Osteocyte (in vitro differentiated cells): ENCODE results near the gene FAM20C. TPM values are rescaled to one million over a fixed set of nuclear protein-coding genes. Genes with fewer than 3 reads are reported as not detected.
A peak's percentile ranks its signal among the peaks of the same experiment; 100 is the strongest.

ENCODE experiments used
- DNase-seq: peaks from one replicate; pipeline ENCODE4 v3.0.0; 2021; ENCODE audit warnings: mixed read lengths; ENCODE audit not compliant: unreplicated experiment; ENCODE audit errors: extremely low spot score
- H3K27ac Mint-ChIP-seq: one replicate; pipeline ENCODE4 v1.8.0; 2021; ENCODE audit warnings: mild to moderate bottlenecking, mixed read lengths; ENCODE audit not compliant: unreplicated experiment
- H3K27me3 Mint-ChIP-seq: one replicate; pipeline ENCODE4 v1.8.0; 2021; ENCODE audit warnings: mixed read lengths; ENCODE audit not compliant: unreplicated experiment
- H3K36me3 Mint-ChIP-seq: one replicate; pipeline ENCODE4 v1.8.0; 2021; ENCODE audit warnings: mixed read lengths; ENCODE audit not compliant: unreplicated experiment
- H3K4me1 Mint-ChIP-seq: one replicate; pipeline ENCODE4 v1.8.0; 2021; ENCODE audit warnings: mixed read lengths; ENCODE audit not compliant: unreplicated experiment
- H3K4me3 Mint-ChIP-seq: one replicate; pipeline ENCODE4 v1.8.0; 2021; ENCODE audit warnings: mild to moderate bottlenecking, moderate library complexity, mixed read lengths; ENCODE audit not compliant: unreplicated experiment
- H3K9me3 Mint-ChIP-seq: one replicate; pipeline ENCODE4 v1.8.0; 2021; ENCODE audit warnings: mixed read lengths; ENCODE audit not compliant: unreplicated experiment
- CTCF ChIP-seq: fragments of 200-600 bp; sonication (generic); IDR thresholded peaks from 2 replicates; pipeline ENCODE4 v1.5.0; 2021; ENCODE audit warnings: antibody characterized with exemption, mild to moderate bottlenecking, moderate library complexity
- total RNA-seq: library from RNA; stranded (reverse); gene quantifications from 2 replicates; pipeline ENCODE4 v1.2.1, GENCODE V29; 2021

FAM20C gene
- total RNA-seq, 1 donor from 2014 or later = 143 TPM

GRCh38 chr7:231858-232246, 39.5 kb downstream of the FAM20C start:
- peaks cover 12% of the 10 kb centered on the region for H3K36me3 Mint-ChIP-seq
- no peaks in the 10 kb centered on the region for H3K27me3 Mint-ChIP-seq
- no peak for TF ChIP-seq CTCF
- no peaks in the 10 kb centered on the region for H3K9me3 Mint-ChIP-seq
- peak overlapping the region; percentile 87 for H3K27ac Mint-ChIP-seq
- DNase-seq = no peak
- H3K4me3 Mint-ChIP-seq = no peak overlapping the region
- H3K4me1 Mint-ChIP-seq = peaks cover 70% of the 10 kb centered on the region

GRCh38 chr7:232410-233248, 40.3 kb downstream of the FAM20C start:
- DNase-seq = no peak
- Mint-ChIP-seq H3K27me3 (no peaks in the 10 kb centered on the region), H3K36me3 (peaks cover 10% of the 10 kb centered on the region), H3K4me1 (peaks cover 63% of the 10 kb centered on the region), H3K4me3 (no peak overlapping the region), H3K9me3 (no peaks in the 10 kb centered on the region), H3K27ac (peak overlapping the region; percentile 87)
- TF ChIP-seq CTCF = no peak

GRCh38 chr7:233249-234035, 41.1 kb downstream of the FAM20C start:
- peaks cover 7% of the 10 kb centered on the region for H3K36me3 Mint-ChIP-seq
- TF ChIP-seq CTCF = no peak
- H3K27me3 Mint-ChIP-seq = no peaks in the 10 kb centered on the region
- H3K9me3 Mint-ChIP-seq = no peaks in the 10 kb centered on the region
- H3K4me3 Mint-ChIP-seq = peak overlapping the region; percentile 14
- H3K4me1 Mint-ChIP-seq = peaks cover 59% of the 10 kb centered on the region
- no peak for DNase-seq
- peak overlapping the region; percentile 87 for H3K27ac Mint-ChIP-seq

GRCh38 chr7:234051-234707, 41.8 kb downstream of the FAM20C start:
- peaks cover 6% of the 10 kb centered on the region for H3K36me3 Mint-ChIP-seq
- no peak for DNase-seq
- H3K9me3 Mint-ChIP-seq = no peaks in the 10 kb centered on the region
- peak; percentile 8 for TF ChIP-seq CTCF
- no peaks in the 10 kb centered on the region for H3K27me3 Mint-ChIP-seq
- peak overlapping the region; percentile 26 for H3K4me3 Mint-ChIP-seq
- peak overlapping the region; percentile 87 for H3K27ac Mint-ChIP-seq
- H3K4me1 Mint-ChIP-seq = peaks cover 56% of the 10 kb centered on the region
